GM18505 (cell line): Measurements from ENCODE around the gene SLC34A2.
"Not testable (repeated sequence)": the region's sequence is repeated elsewhere in the genome, so short reads cannot be mapped to it uniquely, and the experiment has no call there.

ENCODE experiments used
- ATAC-seq: cut with Tn5 transposase; IDR thresholded peaks from one replicate; pipeline ENCODE4 v1.9.1; 2021; ENCODE audit not compliant: unreplicated experiment
- POLR2A ChIP-seq: IDR thresholded peaks from 4 replicates; pipeline ENCODE4 v1.6.1; 2011; ENCODE audit warnings: borderline replicate concordance; ENCODE audit not compliant: insufficient read depth, insufficient read length; ENCODE audit errors: extremely low read depth

SLC34A2 gene

GRCh38 chr4:25638221-25638601 lies 17.4 kb upstream of the SLC34A2 start:
- no peak for ATAC-seq
- no peak for TF ChIP-seq POLR2A

GRCh38 chr4:25638806-25639205 lies 16.8 kb upstream of the SLC34A2 start:
- no peak for ATAC-seq
- no peak for TF ChIP-seq POLR2A

- ATAC-seq: no peak
- TF ChIP-seq POLR2A: no peak
Observed at GRCh38 chr4:25650311-25650710, 5.3 kb upstream of the SLC34A2 start.

- no peak for ATAC-seq
- no peak for TF ChIP-seq POLR2A
Observed at GRCh38 chr4:25651682-25652081, 4.0 kb upstream of the SLC34A2 start.

- no peak for ATAC-seq
- no peak for TF ChIP-seq POLR2A
Observed at GRCh38 chr4:25654031-25654970, 1.4 kb upstream of the SLC34A2 start.

GRCh38 chr4:25656031-25656430 lies 380 bp downstream of the SLC34A2 start:
- ATAC-seq: no peak
- no peak for TF ChIP-seq POLR2A

- ATAC-seq: no peak
- TF ChIP-seq POLR2A: no peak
Observed at GRCh38 chr4:25658357-25658771, 2.7 kb downstream of the SLC34A2 start.

GRCh38 chr4:25658777-25659176 lies 3.1 kb downstream of the SLC34A2 start:
- no peak for ATAC-seq
- no peak for TF ChIP-seq POLR2A

GRCh38 chr4:25661441-25661840 lies 5.8 kb downstream of the SLC34A2 start:
- ATAC-seq: not testable (repeated sequence)

GRCh38 chr4:25662306-25662705 lies 6.7 kb downstream of the SLC34A2 start:
- ATAC-seq: no peak
- no peak for TF ChIP-seq POLR2A

GRCh38 chr4:25663781-25664180 lies 8.1 kb downstream of the SLC34A2 start:
- TF ChIP-seq POLR2A: no peak
- no peak for ATAC-seq

GRCh38 chr4:25666031-25666630 lies 10.5 kb downstream of the SLC34A2 start:
- no peak for TF ChIP-seq POLR2A
- ATAC-seq: no peak

- TF ChIP-seq POLR2A: no peak
- ATAC-seq: no peak
Observed at GRCh38 chr4:25667931-25668557, 12.4 kb downstream of the SLC34A2 start.

GRCh38 chr4:25670991-25671390 lies 15.3 kb downstream of the SLC34A2 start:
- no peak for ATAC-seq
- no peak for TF ChIP-seq POLR2A
